ENCODE data around the gene USH2A.

The USH2A gene

GRCh38 chr1:216430744-216431143 is 7.5 kb upstream of the USH2A start:
- no peak overlapping the region for H3K9ac ChIP-seq (ENCODE audit: low read length)
- TF ChIP-seq EZH2phosphoT487 (conservative IDR thresholded peaks at IDR 0.05; ENCODE audit: low read length), result no peak
- TF ChIP-seq CTCF (IDR thresholded peaks at IDR 0.05; ENCODE audit: insufficient read depth, low read length, poor library complexity, severe bottlenecking), result no peak

GRCh38 chr1:216425577-216425976 is 2.3 kb upstream of the USH2A start:
- Histone ChIP-seq H3K27me3 (ENCODE audit: low read length) (no peaks in the 10 kb centered on the region), H3K9me2 (replicated peaks; ENCODE audit: insufficient read depth, low read length) (no peaks in the 10 kb centered on the region; the same call in 1 of the 2 replicates), H3K4me3 (ENCODE audit: insufficient read depth, low read length, poor library complexity, severe bottlenecking) (no peak overlapping the region), H3K36me3 (ENCODE audit: low read length) (no peaks in the 10 kb centered on the region), H3K9ac (ENCODE audit: low read length) (no peak overlapping the region), H3K79me2 (ENCODE audit: insufficient read depth, low read length) (no peaks in the 10 kb centered on the region), H3K9me3 (ENCODE audit: insufficient read depth, low read length) (no peaks in the 10 kb centered on the region), H3K27ac (ENCODE audit: low read depth, low read length) (no peak overlapping the region), H4K20me1 (ENCODE audit: low read depth, low read length) (no peaks in the 10 kb centered on the region), H3F3A (ENCODE audit: insufficient read depth) (no peaks in the 10 kb centered on the region), H3K4me2 (ENCODE audit: low read depth, low read length, poor library complexity, severe bottlenecking) (no peak overlapping the region), H2AFZ (ENCODE audit: low read depth, low read length, severe bottlenecking) (no peak overlapping the region)
- no peak for TF ChIP-seq EZH2phosphoT487 (conservative IDR thresholded peaks at IDR 0.05; ENCODE audit: low read length)
- no peak for TF ChIP-seq CTCF (IDR thresholded peaks at IDR 0.05; ENCODE audit: insufficient read depth, low read length, poor library complexity, severe bottlenecking)

More at GRCh38 chr1:216430744-216431143, 7.5 kb upstream of the USH2A start:
- no peak overlapping the region for H3K27ac ChIP-seq (ENCODE audit: low read depth, low read length)
- H3K79me2 ChIP-seq (ENCODE audit: insufficient read depth, low read length), result no peaks in the 10 kb centered on the region
- no peaks in the 10 kb centered on the region for H3K36me3 ChIP-seq (ENCODE audit: low read length)
- no peak overlapping the region for H3K4me3 ChIP-seq (ENCODE audit: insufficient read depth, low read length, poor library complexity, severe bottlenecking)
- H3K9me2 ChIP-seq (replicated peaks; ENCODE audit: insufficient read depth, low read length), result no peaks in the 10 kb centered on the region; the same call in 1 of the 2 replicates
- no peaks in the 10 kb centered on the region for H4K20me1 ChIP-seq (ENCODE audit: low read depth, low read length)
- no peak overlapping the region for H2AFZ ChIP-seq (ENCODE audit: low read depth, low read length, severe bottlenecking)
- H3K27me3 ChIP-seq (ENCODE audit: low read length), result no peaks in the 10 kb centered on the region
- no peak overlapping the region for H3K4me2 ChIP-seq (ENCODE audit: low read depth, low read length, poor library complexity, severe bottlenecking)
- no peaks in the 10 kb centered on the region for H3K9me3 ChIP-seq (ENCODE audit: insufficient read depth, low read length)
- H3F3A ChIP-seq (ENCODE audit: insufficient read depth), result no peaks in the 10 kb centered on the region

GRCh38 chr1:216420746-216421145 is 2.5 kb downstream of the USH2A start:
- Histone ChIP-seq H4K20me1 (ENCODE audit: low read depth, low read length) (no peaks in the 10 kb centered on the region), H3K4me3 (ENCODE audit: insufficient read depth, low read length, poor library complexity, severe bottlenecking) (no peak overlapping the region), H3K9me3 (ENCODE audit: insufficient read depth, low read length) (no peaks in the 10 kb centered on the region), H3F3A (ENCODE audit: insufficient read depth) (no peaks in the 10 kb centered on the region), H3K4me2 (ENCODE audit: low read depth, low read length, poor library complexity, severe bottlenecking) (no peak overlapping the region), H3K9ac (ENCODE audit: low read length) (no peak overlapping the region), H3K36me3 (ENCODE audit: low read length) (no peaks in the 10 kb centered on the region), H3K79me2 (ENCODE audit: insufficient read depth, low read length) (no peaks in the 10 kb centered on the region), H2AFZ (ENCODE audit: low read depth, low read length, severe bottlenecking) (no peak overlapping the region), H3K27me3 (ENCODE audit: low read length) (no peaks in the 10 kb centered on the region), H3K9me2 (replicated peaks; ENCODE audit: insufficient read depth, low read length) (no peaks in the 10 kb centered on the region), H3K27ac (ENCODE audit: low read depth, low read length) (no peak overlapping the region)
- no peak for TF ChIP-seq CTCF (IDR thresholded peaks at IDR 0.05; ENCODE audit: insufficient read depth, low read length, poor library complexity, severe bottlenecking)

All from SU-DHL-6 (cell line).